H1 (cell line): ENCODE measurements around the gene MYH9. TPM values are rescaled to one million over a fixed set of nuclear protein-coding genes. Genes with fewer than 3 reads are reported as not detected.

Experiments used
- CTCF ChIA-PET: fragments of 300-600 bp; sonication (Branson Sonifier 250); formaldehyde crosslinking; loops from one replicate; lab custom pipeline; 2021; ENCODE audit not compliant: partially characterized antibody; lab: Charles Lee
- POLR2A ChIA-PET: fragments of 300-600 bp; sonication (Branson Sonifier 250); formaldehyde crosslinking; loops from one replicate; lab custom pipeline; 2021; ENCODE audit warnings: inconsistent platforms; ENCODE audit not compliant: partially characterized antibody; lab: Charles Lee
- DNase-seq, 2 experiments: peaks; one replicate each; pipeline versions ENCODE4 v3.0.0 to v3.0.0-alpha.2; 2010 to 2022; ENCODE audit warnings: low spot score in 2 of 2, low read depth in 1 of 2, mixed read lengths in 1 of 2
- FAIRE-seq: peaks from 2 replicates; lab custom pipeline; 2011; peaks lifted over from hg19 to GRCh38; lab: Jason Lieb, UNC
- H2AFZ ChIP-seq: 2 replicates; pipeline ENCODE4 v1.8.1; 2012; ENCODE audit warnings: low read length, inconsistent platforms
- H2AK5ac ChIP-seq: 2 replicates; pipeline ENCODE4 v1.6.1; 2013; ENCODE audit warnings: low read depth, low read length
- H2BK120ac ChIP-seq: replicated peaks from 2 replicates; pipeline ENCODE3; 2013; ENCODE audit warnings: low read depth, low read length, inconsistent platforms
- H2BK12ac ChIP-seq: 2 replicates; pipeline ENCODE4 v1.6.1; 2013; ENCODE audit warnings: low read depth, low read length
- H2BK15ac ChIP-seq: 2 replicates; pipeline ENCODE4 v1.6.1; 2013; ENCODE audit warnings: low read length
- H2BK20ac ChIP-seq: 2 replicates; pipeline ENCODE4 v1.6.1; 2013; ENCODE audit warnings: low read length
- H2BK5ac ChIP-seq: 2 replicates; pipeline ENCODE4 v1.6.1; 2013; ENCODE audit warnings: low read depth, low read length
- H3K14ac ChIP-seq: 2 replicates; pipeline ENCODE4 v1.6.1; 2013; ENCODE audit warnings: inconsistent platforms; ENCODE audit not compliant: insufficient read length
- H3K18ac ChIP-seq: 2 replicates; pipeline ENCODE4 v1.6.1; 2013; ENCODE audit warnings: low read length; ENCODE audit errors: extremely low read depth
- H3K23ac ChIP-seq: 2 replicates; pipeline ENCODE4 v1.6.1; 2013; ENCODE audit warnings: inconsistent platforms; ENCODE audit not compliant: insufficient read length
- H3K23me2 ChIP-seq: 2 replicates; pipeline ENCODE4 v1.6.1; 2013; ENCODE audit warnings: low read depth, low read length
- H3K27ac ChIP-seq: 2 replicates; pipeline ENCODE4 v1.6.1; 2011; ENCODE audit warnings: low read depth, low read length, inconsistent platforms
- H3K27me3 ChIP-seq, 4 experiments: replicated peaks in 1 of 4; 1 replicate in 1 of 4; 2 replicates in 3 of 4; pipeline versions ENCODE4 v1.6.1 to v1.8.1; 2011 to 2013; ENCODE audit warnings: low read length in 3 of 4, mild to moderate bottlenecking in 3 of 4, inconsistent platforms in 2 of 4, mixed read lengths in 2 of 4, moderate library complexity in 1 of 4; ENCODE audit not compliant: control insufficient read depth in 3 of 4, insufficient read depth in 3 of 4; ENCODE audit errors: extremely low read depth in 1 of 4
- H3K36me3 ChIP-seq, 4 experiments: 2 replicates each; pipeline versions ENCODE4 v1.6.1 to v1.8.1; 2011 to 2013; ENCODE audit warnings: mild to moderate bottlenecking in 4 of 4, low read length in 3 of 4, moderate library complexity in 2 of 4, control low read depth in 1 of 4, inconsistent platforms in 1 of 4; ENCODE audit not compliant: insufficient read depth in 4 of 4, control insufficient read depth in 2 of 4
- H3K4ac ChIP-seq: replicated peaks from 2 replicates; pipeline ENCODE3; 2013; ENCODE audit warnings: low read length, low read depth, mixed read lengths, inconsistent platforms; ENCODE audit not compliant: insufficient read length
- H3K4me1 ChIP-seq, 4 experiments: replicated peaks in 1 of 4; 1 replicate in 1 of 4; 2 replicates in 3 of 4; pipeline versions ENCODE4 v1.6.1 to v1.8.1; 2011 to 2013; ENCODE audit warnings: low read length in 3 of 4, inconsistent platforms in 2 of 4, mixed read lengths in 1 of 4; ENCODE audit not compliant: insufficient read depth in 4 of 4, control insufficient read depth in 3 of 4
- H3K4me2 ChIP-seq, 2 experiments: 2 replicates each; pipeline versions ENCODE4 v1.6.1 to v1.8.1; 2011 to 2013; ENCODE audit warnings: low read depth in 2 of 2, low read length in 2 of 2, control low read depth in 1 of 2, inconsistent platforms in 1 of 2, mild to moderate bottlenecking in 1 of 2; ENCODE audit not compliant: insufficient read depth in 1 of 2
- H3K4me3 ChIP-seq, 4 experiments: fragments of 200-600, 300-600 bp in 1 of 4; sonication (generic), shearing (Covaris generic), sonication (Bioruptor Twin) in 1 of 4; 2 replicates each; pipeline versions ENCODE4 v1.5.1 to v1.8.1; 2011 to 2016; ENCODE audit warnings: low read length in 4 of 4, low read depth in 3 of 4, control low read depth in 2 of 4, inconsistent platforms in 2 of 4, mild to moderate bottlenecking in 2 of 4, mixed read lengths in 1 of 4, moderate library complexity in 1 of 4; ENCODE audit not compliant: insufficient read depth in 2 of 4; ENCODE audit errors: extremely low read depth in 1 of 4
- H3K56ac ChIP-seq: replicated peaks from 2 replicates; pipeline ENCODE3; 2013; ENCODE audit warnings: low read depth, mild to moderate bottlenecking, mixed read lengths, low read length, inconsistent platforms; ENCODE audit not compliant: insufficient read length
- H3K79me1 ChIP-seq: 2 replicates; pipeline ENCODE4 v1.6.1; 2013; ENCODE audit warnings: low read depth, low read length, control low read depth
- H3K79me2 ChIP-seq, 2 experiments: 2 replicates each; pipeline versions ENCODE4 v1.6.1 to v1.8.1; 2012 to 2013; ENCODE audit warnings: low read length in 2 of 2, mild to moderate bottlenecking in 2 of 2, inconsistent platforms in 1 of 2; ENCODE audit not compliant: insufficient read depth in 2 of 2, control insufficient read depth in 1 of 2
- H3K9ac ChIP-seq, 4 experiments: replicated peaks in 1 of 4; 1 replicate in 1 of 4; 2 replicates in 3 of 4; pipeline versions ENCODE4 v1.6.1 to v1.8.1; 2011 to 2013; ENCODE audit warnings: low read depth in 3 of 4, low read length in 3 of 4, control low read depth in 2 of 4, mild to moderate bottlenecking in 2 of 4, moderate library complexity in 2 of 4, inconsistent platforms in 1 of 4; ENCODE audit errors: extremely low read depth in 1 of 4
- H3K9me3 ChIP-seq, 2 experiments: 2 replicates each; pipeline versions ENCODE4 v1.6.1 to v1.8.1; 2012 to 2013; ENCODE audit warnings: mild to moderate bottlenecking in 2 of 2, moderate library complexity in 2 of 2, control low read depth in 1 of 2, inconsistent platforms in 1 of 2, low read depth in 1 of 2, low read length in 1 of 2, mixed read lengths in 1 of 2; ENCODE audit not compliant: insufficient read depth in 2 of 2
- H4K20me1 ChIP-seq, 2 experiments: replicated peaks in 1 of 2; 2 replicates each; pipeline versions ENCODE3 to v1.8.1; 2011 to 2013; ENCODE audit warnings: inconsistent platforms in 2 of 2, low read length in 2 of 2, mild to moderate bottlenecking in 1 of 2; ENCODE audit not compliant: insufficient read depth in 2 of 2, control insufficient read depth in 1 of 2
- H4K5ac ChIP-seq: 2 replicates; pipeline ENCODE4 v1.6.1; 2013; ENCODE audit warnings: low read length, low read depth, mixed read lengths, inconsistent platforms; ENCODE audit not compliant: insufficient read length
- H4K8ac ChIP-seq: 2 replicates; pipeline ENCODE4 v1.8.0; 2013; ENCODE audit warnings: mild to moderate bottlenecking, moderate library complexity, low read length, inconsistent platforms; ENCODE audit not compliant: insufficient read depth; ENCODE audit errors: extremely low read depth
- H4K91ac ChIP-seq: replicated peaks from 2 replicates; pipeline ENCODE3; 2013; ENCODE audit warnings: low read length, mixed read lengths, inconsistent platforms; ENCODE audit not compliant: insufficient read length
- BACH1 ChIP-seq: IDR thresholded peaks from 2 replicates; pipeline ENCODE4 v1.6.1; 2012; ENCODE audit warnings: low read length, improper control_type of control experiment
- CHD1 ChIP-seq: IDR thresholded peaks from 2 replicates; pipeline ENCODE4 v1.6.1; 2012; ENCODE audit warnings: low read depth, low read length, improper control_type of control experiment
- CREB1 ChIP-seq: IDR thresholded peaks from 2 replicates; pipeline ENCODE4 v1.6.1; 2012; ENCODE audit warnings: inconsistent platforms
- CTBP2 ChIP-seq: IDR thresholded peaks from 2 replicates; pipeline ENCODE4 v1.7.0; 2011; ENCODE audit warnings: borderline replicate concordance, mild to moderate bottlenecking, moderate library complexity, mixed read lengths, low read length; ENCODE audit not compliant: insufficient read depth, insufficient read length
- EGR1 ChIP-seq: IDR thresholded peaks from 2 replicates; pipeline ENCODE4 v1.6.1; 2011; ENCODE audit warnings: low read depth, low read length, borderline replicate concordance
- FOSL1 ChIP-seq: IDR thresholded peaks from 2 replicates; pipeline ENCODE4 v1.6.1; 2011; ENCODE audit warnings: mild to moderate bottlenecking, low read depth, low read length, moderate library complexity; ENCODE audit not compliant: insufficient read depth
- JUND ChIP-seq: IDR thresholded peaks from 2 replicates; pipeline ENCODE4 v1.6.1; 2011; ENCODE audit warnings: mild to moderate bottlenecking, improper control_type of control experiment, low read length
- KDM4A ChIP-seq: IDR thresholded peaks from one replicate; pipeline ENCODE4 v1.7.1; 2012; ENCODE audit warnings: low read depth, mild to moderate bottlenecking, moderate library complexity, low read length, inconsistent platforms; ENCODE audit not compliant: severe bottlenecking
- NANOG ChIP-seq: IDR thresholded peaks from 2 replicates; pipeline ENCODE4 v1.6.1; 2011; ENCODE audit warnings: low read length, low read depth, mild to moderate bottlenecking, inconsistent platforms; ENCODE audit not compliant: insufficient read depth, poor library complexity, severe bottlenecking
- NRF1 ChIP-seq: IDR thresholded peaks from 2 replicates; pipeline ENCODE4 v1.6.1; 2011; ENCODE audit warnings: mild to moderate bottlenecking, low read depth, low read length, improper control_type of control experiment
- PHF8 ChIP-seq: fragments of 200-600 bp; sonication (generic); conservative IDR thresholded peaks from 2 replicates; pipeline ENCODE4 v1.7.1; 2012; ENCODE audit warnings: low read depth, mild to moderate bottlenecking, inconsistent platforms, low read length, moderate library complexity
- SAP30 ChIP-seq: fragments of 300-600 bp; sonication (generic); IDR thresholded peaks from 2 replicates; pipeline ENCODE4 v1.7.1; 2012; ENCODE audit warnings: low read length, moderate library complexity, mild to moderate bottlenecking, inconsistent platforms; ENCODE audit not compliant: insufficient read depth, insufficient replicate concordance
- ZNF274 ChIP-seq: IDR thresholded peaks from 2 replicates; pipeline ENCODE4 v1.7.0; 2012; ENCODE audit warnings: low read length, borderline replicate concordance; ENCODE audit errors: extremely low read depth
- WGBS, 2 experiments: shearing (Covaris generic) in 1 of 2; methylation state at CpG; one replicate each; pipeline versions ENCODE4 v1.1.6 to v1.1.7; 2013 to 2015; ENCODE audit warnings: low lambda C conversion rate in 2 of 2, mixed read lengths in 2 of 2, inconsistent platforms in 1 of 2, low coverage in 1 of 2, missing lambda C conversion rate in 1 of 2; ENCODE audit not compliant: insufficient replicate concordance in 2 of 2, insufficient coverage in 1 of 2, insufficient read length in 1 of 2; ENCODE audit errors: extremely low coverage in 1 of 2, missing lambda C conversion rate in 1 of 2; 5-methylcytosine and 5-hydroxymethylcytosine counted together
- polyA plus RNA-seq, 7 experiments: library from polyadenylated mRNA; depleted of rRNA in 3 of 7; stranded (reverse) in 5 of 7; unstranded in 2 of 7; fragments of >200 nt in 5 of 7; fragments of 200-250 nt in 2 of 7; gene quantifications; 1 replicate in 5 of 7; 2 replicates in 1 of 7; 4 replicates in 1 of 7; pipeline versions ENCODE4 v1.2.1 to v1.2.3, GENCODE V29; 2011 to 2013; ENCODE audit warnings: missing spikeins in 2 of 7, mixed read lengths in 2 of 7
- total RNA-seq: library from RNA; stranded (reverse); fragmentation: NEBNext Ultra II Directional; extraction: Animal tissue kit (Norgen Biotek cat#: 25700); gene quantifications from 2 replicates; pipeline ENCODE4 v1.2.1, GENCODE V29; 2021

Gene MYH9
- total and polyA plus RNA-seq, 2 of the 8 experiments (the other 6 are each of a cell fraction or from before 2014, with no cell fraction given): 24.9 to 322 TPM

- WGBS, 2 experiments: 88% methylated on average over 2 of the region's 2 CpGs; no CpG with 5 or more reads in 1 of the 2 experiments
- POLR2A ChIA-PET: interaction anchor here (0.9 to 4.4 kb wide), 11 partner anchors 11 to 77 kb away, joined by 3 to 33 read pairs (median 5); partner anchors contain the start of gene TXN2
- no peak for TF ChIP-seq EGR1
- TF ChIP-seq JUND: no peak
- no peak for TF ChIP-seq CTBP2
- no peak for TF ChIP-seq NANOG
- no peak for TF ChIP-seq FOSL1
- TF ChIP-seq CHD1: no peak
- no peak for TF ChIP-seq PHF8
- TF ChIP-seq KDM4A: no peak
- no peak for TF ChIP-seq ZNF274
- no peak for TF ChIP-seq CREB1
- TF ChIP-seq BACH1: no peak
- no peak for TF ChIP-seq NRF1
- TF ChIP-seq SAP30: no peak
These were observed 21.3 kb upstream of the MYH9 start for GRCh38 chr22:36409056-36409455.

More at GRCh38 chr22:36409056-36409455, 21.3 kb upstream of the MYH9 start:
- H2BK120ac ChIP-seq: no peak overlapping the region
- no peaks in the 10 kb centered on the region for H4K20me1 ChIP-seq
- peak overlapping the region; percentile 93 for H2AK5ac ChIP-seq
- H2BK5ac ChIP-seq: no peak overlapping the region
- H2BK12ac ChIP-seq: peak overlapping the region; percentile 94
- H3K4me1 ChIP-seq: peaks cover 0 to 9% (median 7%) of the 10 kb centered on the region in 4 experiments; a peak in 5 of 7 replicates
- H4K5ac ChIP-seq: no peak overlapping the region
- H4K91ac ChIP-seq: no peak overlapping the region
- H3K27ac ChIP-seq: no peak overlapping the region
- no peak overlapping the region for H2AFZ ChIP-seq
- DNase-seq (no peak), FAIRE-seq (no peak)
- no peaks in the 10 kb centered on the region for H3K27me3 ChIP-seq
- H3K79me2 ChIP-seq: no peaks in the 10 kb centered on the region
- H3K9me3 ChIP-seq: no peaks in the 10 kb centered on the region
- H3K14ac ChIP-seq: no peak overlapping the region
- no peak overlapping the region for H3K56ac ChIP-seq
- H2BK15ac ChIP-seq: peak overlapping the region; percentile 81; the same call in 1 of the 2 replicates
- H3K36me3 ChIP-seq: no peaks in the 10 kb centered on the region
- H3K18ac ChIP-seq: peak overlapping the region; percentile 48; the same call in 1 of the 2 replicates
- H3K23ac ChIP-seq: no peak overlapping the region
- H4K8ac ChIP-seq: no peak overlapping the region
- CTCF ChIA-PET: interaction anchor here (0.6 to 1.2 kb wide), 2 partner anchors 53 to 81 kb away, joined by 3 to 4 read pairs; no protein-coding TSS in a partner anchor
- peaks cover 3% of the 10 kb centered on the region; the same call in 1 of the 2 replicates for H3K23me2 ChIP-seq
- H3K4me2 ChIP-seq: peak overlapping the region; percentile 80 to 82
- H3K79me1 ChIP-seq: no peaks in the 10 kb centered on the region
- peak overlapping the region in 3 of 4 experiments; percentile 24 to 63 (median 42); a peak in 4 of 8 replicates for H3K4me3 ChIP-seq
- peak overlapping the region; percentile 80; the same call in 1 of the 2 replicates for H2BK20ac ChIP-seq
- H3K4ac ChIP-seq: peak overlapping the region; percentile 16
- H3K9ac ChIP-seq: peak overlapping the region in 1 of 4 experiments; percentile 66; a peak in 3 of 7 replicates
